ENCODE measurements around the gene MAGEB1. TPM values are rescaled to one million over a fixed set of nuclear protein-coding genes. Genes with fewer than 3 reads are reported as not detected.

Gene MAGEB1, protein sequence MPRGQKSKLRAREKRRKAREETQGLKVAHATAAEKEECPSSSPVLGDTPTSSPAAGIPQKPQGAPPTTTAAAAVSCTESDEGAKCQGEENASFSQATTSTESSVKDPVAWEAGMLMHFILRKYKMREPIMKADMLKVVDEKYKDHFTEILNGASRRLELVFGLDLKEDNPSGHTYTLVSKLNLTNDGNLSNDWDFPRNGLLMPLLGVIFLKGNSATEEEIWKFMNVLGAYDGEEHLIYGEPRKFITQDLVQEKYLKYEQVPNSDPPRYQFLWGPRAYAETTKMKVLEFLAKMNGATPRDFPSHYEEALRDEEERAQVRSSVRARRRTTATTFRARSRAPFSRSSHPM
- not detected in 2 replicates for total RNA-seq

DNA sequence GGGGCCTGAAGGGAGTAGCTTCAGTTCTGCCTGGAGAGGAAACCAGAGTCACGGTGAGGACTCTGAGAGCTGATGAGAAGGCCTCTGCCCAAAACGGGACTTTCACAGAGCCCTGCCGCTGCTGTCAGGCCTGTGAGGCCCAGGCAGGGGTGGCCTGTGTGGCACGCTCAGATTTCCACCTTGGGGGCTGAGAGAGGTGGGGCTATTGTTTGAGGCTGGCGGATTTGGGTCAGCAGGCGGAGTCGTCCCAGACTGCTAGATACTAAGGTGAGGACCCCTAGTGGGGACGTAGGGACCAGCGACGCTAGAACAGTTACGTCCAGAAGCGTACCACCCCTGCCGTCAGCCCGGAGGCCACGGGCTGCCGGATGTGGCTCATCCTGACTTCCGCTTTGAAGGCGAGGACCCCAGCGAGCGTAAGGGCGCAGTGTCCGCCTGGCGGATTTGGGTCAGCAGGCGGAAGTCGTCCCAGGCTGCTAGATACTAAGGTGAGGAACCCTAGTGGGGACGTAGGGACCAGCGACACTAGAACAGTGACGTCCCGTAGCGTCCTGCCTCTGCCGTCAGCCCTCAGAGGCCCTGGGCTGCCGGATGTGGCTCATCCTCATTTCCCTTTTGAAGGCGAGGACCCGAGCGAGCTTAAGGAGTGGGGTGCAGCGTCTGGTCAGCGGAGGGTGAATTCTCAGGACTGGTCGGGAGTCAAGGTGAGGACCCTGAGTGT lies at the start of gene MAGEB1:
Gene MAGEB1, plus strand, starts transcription at position 378 of the 721 bp plus-strand sequence. CDS start 3,348 bp downstream, outside the sequence.

DNA sequence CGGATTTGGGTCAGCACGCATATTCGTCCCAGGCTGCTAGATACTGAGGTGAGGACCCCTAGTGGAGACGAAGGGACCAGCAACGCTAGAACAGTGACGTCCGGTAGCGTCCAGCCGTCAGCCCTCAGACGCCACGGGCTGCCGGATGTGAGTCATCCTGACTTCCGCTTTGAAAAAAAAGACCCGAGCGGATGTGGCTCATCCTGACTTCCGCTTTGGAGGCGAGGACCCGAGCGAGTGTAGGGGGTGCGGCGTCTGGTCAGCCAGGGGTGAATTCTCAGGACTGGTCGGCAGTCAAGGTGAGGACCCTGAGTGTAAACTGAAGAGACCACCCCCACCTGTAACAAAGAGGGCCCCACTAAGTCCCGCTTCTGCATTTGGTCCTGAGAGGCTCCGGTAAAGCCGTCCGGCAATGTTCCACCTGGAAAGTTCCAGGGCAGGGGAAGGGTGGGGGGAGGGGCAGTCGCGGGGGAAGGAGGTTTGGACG lies 31.5 kb upstream of the MAGEB1 start, which contains the start of gene MAGEB2:
Gene MAGEB2, plus strand, starts transcription at position 207 of the 487 bp plus-strand sequence. CDS start 3,018 bp downstream, outside the sequence.

DNA sequence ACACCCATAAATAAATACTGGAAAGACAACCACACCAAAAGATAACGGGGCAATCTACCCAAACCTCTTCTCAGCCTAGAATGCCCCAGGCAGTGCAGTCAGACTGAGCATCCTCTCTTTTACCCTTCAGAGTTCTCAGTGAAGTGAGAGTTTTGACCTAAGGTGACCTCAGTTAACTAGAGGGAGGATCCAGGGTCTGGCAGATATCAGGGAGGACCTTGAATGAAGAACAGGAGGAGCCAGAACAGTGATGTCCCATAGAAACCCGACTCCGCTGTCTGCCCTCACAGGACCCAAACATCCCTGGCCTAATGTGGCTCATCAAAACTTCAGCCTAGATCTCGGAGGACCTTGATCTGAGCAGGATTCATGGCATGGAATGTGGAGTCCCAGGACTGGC lies 16.6 kb upstream of the MAGEB1 start, which contains the start of gene MAGEB3:
Gene MAGEB3, plus strand, starts transcription at position 263 of the 400 bp plus-strand sequence. CDS start 5,268 bp downstream, outside the sequence.

DNA sequence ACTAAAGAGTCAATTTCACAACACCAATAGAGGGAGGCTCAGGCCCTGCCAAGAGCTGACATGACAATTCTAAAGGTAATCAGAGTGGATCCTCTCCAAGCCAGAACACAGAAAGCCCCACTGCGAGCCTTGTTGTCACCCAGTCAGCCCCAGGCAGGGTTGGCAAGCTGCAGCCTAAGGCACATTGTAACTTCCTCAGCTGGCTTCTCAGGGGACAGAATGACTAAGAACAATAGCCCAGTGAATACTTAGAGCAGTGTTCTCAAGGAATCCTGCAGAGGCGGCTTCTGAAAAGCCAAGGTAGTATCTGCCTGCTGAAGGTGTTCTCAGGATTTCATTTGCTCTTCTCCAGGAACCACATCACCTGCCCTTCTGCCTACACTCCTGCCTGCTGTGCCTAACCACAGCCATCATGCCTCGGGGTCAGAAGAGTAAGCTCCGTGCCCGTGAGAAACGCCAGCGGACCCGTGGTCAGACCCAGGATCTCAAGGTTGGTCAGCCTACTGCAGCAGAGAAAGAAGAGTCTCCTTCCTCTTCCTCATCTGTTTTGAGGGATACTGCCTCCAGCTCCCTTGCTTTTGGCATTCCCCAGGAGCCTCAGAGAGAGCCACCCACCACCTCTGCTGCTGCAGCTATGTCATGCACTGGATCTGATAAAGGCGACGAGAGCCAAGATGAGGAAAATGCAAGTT lies 5.1 kb upstream of the MAGEB1 start, which contains the start of gene MAGEB4:
Gene MAGEB4, plus strand, starts transcription at position 277 of the 692 bp plus-strand sequence. Its CDS starts 136 bp downstream, at position 413.

Other genes starting within 250 kb of the MAGEB1 start
- gene MAGEB2, start 31.6 kb upstream of the MAGEB1 start, total RNA-seq, result not detected in 2 replicates
- gene MAGEB3, start 16.5 kb upstream of the MAGEB1 start, total RNA-seq, result not detected in 2 replicates
- gene MAGEB4, start 5.1 kb upstream of the MAGEB1 start, total RNA-seq, result not detected in 2 replicates
- gene NR0B1, start 62.2 kb downstream of the MAGEB1 start, total RNA-seq, result 0.13 and 0.16 TPM in 2 replicates